ENCODE measurements around the gene FCGBP.
"Not testable (repeated sequence)": the region's sequence is repeated elsewhere in the genome, so short reads cannot be mapped to it uniquely, and the experiment has no call there.

FCGBP gene

GRCh38 chr19:39887456-39887951 lies 46.9 kb downstream of the FCGBP start:
- DNase-seq: not testable (repeated sequence)

GRCh38 chr19:39885821-39886554 lies 48.4 kb downstream of the FCGBP start:
- not testable (repeated sequence) for DNase-seq

- DNase-seq: not testable (repeated sequence)
These were observed 49.7 kb downstream of the FCGBP start for GRCh38 chr19:39884721-39885120.
